Tibial artery (tissue), 4 donors: ENCODE measurements around the gene RPUSD3.

ENCODE experiments used
- DNase-seq, 2 donors: peaks; one replicate each; pipeline ENCODE4 v3.0.0-alpha.2; 2019
- H3K27ac ChIP-seq, 2 donors: fragments of 200-600 bp; sonication (generic) in 1 of 2; 1 replicate in 1 of 2; 2 replicates in 1 of 2; pipeline ENCODE4 v1.5.1; 2018 to 2019; ENCODE audit warnings: mild to moderate bottlenecking in 1 of 2
- H3K27me3 ChIP-seq, 2 donors: fragments of 200-600 bp; sonication (generic) in 1 of 2; one replicate each; pipeline versions ENCODE4 v1.5.1 to v1.6.0; 2016 to 2019
- H3K36me3 ChIP-seq, 3 donors: fragments of 200-600 bp; sonication (generic) in 2 of 3; one replicate each; pipeline ENCODE4 v1.5.1; 2016 to 2019; ENCODE audit warnings: mild to moderate bottlenecking in 2 of 3
- H3K4me1 ChIP-seq, 4 donors: fragments of 200-600 bp; sonication (generic) in 2 of 4; 1 replicate in 3 of 4; 2 replicates in 1 of 4; pipeline ENCODE4 v1.5.1; 2016 to 2019
- H3K4me3 ChIP-seq, 2 donors: fragments of 200-600 bp; sonication (generic) in 1 of 2; 1 replicate in 1 of 2; 2 replicates in 1 of 2; pipeline ENCODE4 v1.5.1; 2018 to 2019; ENCODE audit warnings: mild to moderate bottlenecking in 2 of 2
- H3K9me3 ChIP-seq, 3 donors: fragments of 200-600 bp; sonication (generic) in 1 of 3; one replicate each; pipeline ENCODE4 v1.5.1; 2016 to 2019
- intact Hi-C: fragments of 100-400 bp; cut with DNase I; formaldehyde crosslinking; loops from one replicate; pipeline ENCODE4 v1.15.0; 2023; ENCODE audit warnings: low total_unique reads
- TF ChIP-seq, protein P1 (sequence below), 2 experiments: fragments of 200-600 bp in 1 of 2; fragments of 450-650 bp in 1 of 2; IDR thresholded peaks; one replicate each; pipeline ENCODE4 v1.5.1; 2017 to 2019; ENCODE audit warnings: antibody characterized with exemption in 2 of 2, mild to moderate bottlenecking in 1 of 2, moderate library complexity in 1 of 2

RPUSD3 gene

DNA sequence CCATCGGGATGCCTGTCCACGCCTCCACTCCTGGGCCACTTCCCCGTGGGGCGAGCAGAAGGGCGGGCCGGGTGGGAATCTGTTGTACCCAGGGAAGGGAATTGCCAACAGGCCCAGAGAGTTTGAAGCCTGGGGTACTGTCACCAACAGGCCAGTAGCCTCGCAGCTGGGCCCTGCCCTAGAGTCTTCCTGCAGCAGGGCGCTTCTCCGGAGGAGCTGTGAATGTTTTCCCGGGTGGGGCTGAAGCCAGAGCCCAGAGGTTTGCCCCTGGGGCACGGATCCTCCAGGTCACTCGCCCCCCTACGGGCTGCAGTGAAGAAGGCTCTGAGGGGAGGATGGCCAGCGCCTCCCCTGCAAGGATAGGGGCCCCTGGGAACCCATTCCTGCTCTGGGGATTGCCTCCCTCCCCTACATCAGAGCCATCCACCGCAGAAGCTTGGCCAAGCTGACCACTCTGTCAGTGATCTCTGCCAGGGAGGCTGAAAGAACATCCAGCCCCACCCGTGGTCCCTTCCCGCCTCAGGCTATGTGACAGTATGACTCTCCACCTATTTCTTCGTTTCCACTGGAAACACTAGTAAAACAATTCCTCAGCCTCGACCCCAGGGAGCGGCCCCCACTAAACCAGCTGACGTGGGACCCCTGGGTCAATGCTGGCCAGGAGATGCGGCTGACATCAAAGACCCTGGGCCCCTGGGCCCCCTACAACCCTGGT, 19.4 kb upstream of the RPUSD3 start:
- intact Hi-C loops, result loop anchor here (5.0 kb wide), 1 partner anchor 54 kb away; the partner anchor contains the start of gene IL17RC
- Histone ChIP-seq H3K9me3 (no peaks in the 10 kb centered on the region), H3K27ac (peak overlapping the region; percentile 78 to 79), H3K27me3 (no peaks in the 10 kb centered on the region), H3K4me3 (peak overlapping the region; percentile 29 to 35), H3K4me1 (peaks cover 0 to 50% (median 28%) of the 10 kb centered on the region in 4 donors), H3K36me3 (no peaks in the 10 kb centered on the region)
- TF ChIP-seq, protein P1, sequence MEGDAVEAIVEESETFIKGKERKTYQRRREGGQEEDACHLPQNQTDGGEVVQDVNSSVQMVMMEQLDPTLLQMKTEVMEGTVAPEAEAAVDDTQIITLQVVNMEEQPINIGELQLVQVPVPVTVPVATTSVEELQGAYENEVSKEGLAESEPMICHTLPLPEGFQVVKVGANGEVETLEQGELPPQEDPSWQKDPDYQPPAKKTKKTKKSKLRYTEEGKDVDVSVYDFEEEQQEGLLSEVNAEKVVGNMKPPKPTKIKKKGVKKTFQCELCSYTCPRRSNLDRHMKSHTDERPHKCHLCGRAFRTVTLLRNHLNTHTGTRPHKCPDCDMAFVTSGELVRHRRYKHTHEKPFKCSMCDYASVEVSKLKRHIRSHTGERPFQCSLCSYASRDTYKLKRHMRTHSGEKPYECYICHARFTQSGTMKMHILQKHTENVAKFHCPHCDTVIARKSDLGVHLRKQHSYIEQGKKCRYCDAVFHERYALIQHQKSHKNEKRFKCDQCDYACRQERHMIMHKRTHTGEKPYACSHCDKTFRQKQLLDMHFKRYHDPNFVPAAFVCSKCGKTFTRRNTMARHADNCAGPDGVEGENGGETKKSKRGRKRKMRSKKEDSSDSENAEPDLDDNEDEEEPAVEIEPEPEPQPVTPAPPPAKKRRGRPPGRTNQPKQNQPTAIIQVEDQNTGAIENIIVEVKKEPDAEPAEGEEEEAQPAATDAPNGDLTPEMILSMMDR (IDR thresholded peaks at IDR 0.05), result no peak
- no peak for DNase-seq

DNA sequence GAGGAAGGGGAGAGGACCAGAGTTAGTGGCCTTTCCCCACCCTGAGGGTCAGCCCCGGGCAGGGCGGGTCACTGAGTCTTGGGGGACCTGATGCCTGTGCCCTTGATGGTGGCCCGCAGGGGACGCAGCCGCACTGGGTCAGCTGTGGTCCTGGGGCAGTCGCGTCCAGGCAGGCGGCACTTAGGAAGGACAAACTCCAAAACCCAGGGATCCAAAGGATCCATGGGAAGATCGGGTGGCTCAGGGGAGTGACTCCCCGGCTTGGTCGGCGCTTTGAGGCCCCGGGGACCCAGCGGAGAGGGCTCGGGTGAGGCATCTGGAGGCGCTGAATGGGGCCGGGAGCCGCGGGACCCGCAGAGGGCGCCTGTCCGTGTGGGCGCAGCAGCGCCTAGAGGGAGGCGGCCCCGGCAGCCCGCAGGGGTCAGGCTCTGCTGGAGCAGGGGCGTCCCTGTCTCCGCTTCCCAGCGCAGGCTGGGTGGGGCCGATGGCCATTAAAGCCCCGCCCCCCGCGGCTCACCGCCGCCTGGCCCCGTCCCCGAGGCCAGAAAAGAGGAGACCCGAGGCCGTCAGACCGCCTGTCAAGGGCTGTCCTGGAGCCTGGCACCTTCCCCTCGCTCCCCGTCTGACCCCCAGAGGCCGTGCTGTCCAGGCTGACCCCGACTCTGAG, 18.7 kb upstream of the RPUSD3 start:
- intact Hi-C loops, result loop anchor here (5.0 kb wide), 1 partner anchor 55 kb away; the partner anchor contains the start of gene IL17RC
- peak in 1 of 2 donors; percentile 39 for DNase-seq

DNA sequence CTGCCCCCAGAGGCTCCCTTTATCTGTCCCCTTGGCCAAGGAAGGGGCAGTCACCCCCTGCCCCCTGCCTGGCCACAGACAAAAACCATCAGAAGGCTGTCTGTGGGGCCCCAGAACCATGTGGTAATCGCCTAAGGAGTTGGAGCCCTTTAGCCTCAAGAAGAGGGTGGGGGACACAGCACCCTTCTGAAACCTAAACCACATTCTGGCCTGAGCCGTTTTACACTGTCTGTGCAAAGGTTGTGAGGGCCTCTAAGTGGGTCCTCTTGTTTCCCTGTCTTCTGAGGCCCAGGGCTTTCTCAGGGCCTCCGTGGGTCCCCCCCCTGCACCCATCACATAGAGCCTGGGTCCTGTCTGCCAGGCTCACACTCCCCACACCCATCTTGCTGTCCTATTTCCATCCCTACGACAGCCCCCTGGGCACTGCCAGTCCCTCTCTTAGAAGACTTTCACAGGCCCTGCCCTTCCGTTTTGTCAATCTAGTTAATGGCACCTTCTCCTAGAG, 17.9 kb upstream of the RPUSD3 start:
- no peaks in the 10 kb centered on the region for H3K27me3 ChIP-seq
- no peaks in the 10 kb centered on the region for H3K9me3 ChIP-seq
- H3K4me1 ChIP-seq, result peaks cover 0 to 45% (median 28%) of the 10 kb centered on the region in 4 donors
- DNase-seq, result no peak
- H3K4me3 ChIP-seq, result no peak overlapping the region
- TF ChIP-seq, protein P1 (IDR thresholded peaks at IDR 0.05), result no peak
- no peaks in the 10 kb centered on the region for H3K36me3 ChIP-seq
- intact Hi-C loops, result loop anchor here (5.0 kb wide), 1 partner anchor 56 kb away; the partner anchor contains the start of gene IL17RC
- H3K27ac ChIP-seq, result peak overlapping the region in 1 of 2 donors; percentile 79

More for the DNA sequence above, 18.7 kb upstream of the RPUSD3 start:
- no peaks in the 10 kb centered on the region for H3K27me3 ChIP-seq
- no peaks in the 10 kb centered on the region for H3K9me3 ChIP-seq
- peak overlapping the region; percentile 29 to 35 for H3K4me3 ChIP-seq
- H3K27ac ChIP-seq, result peak overlapping the region; percentile 78 to 79
- no peaks in the 10 kb centered on the region for H3K36me3 ChIP-seq
- H3K4me1 ChIP-seq, result peaks cover 0 to 50% (median 28%) of the 10 kb centered on the region in 4 donors
- TF ChIP-seq, protein P1 (IDR thresholded peaks at IDR 0.05), result peak; percentile 18 to 27

DNA sequence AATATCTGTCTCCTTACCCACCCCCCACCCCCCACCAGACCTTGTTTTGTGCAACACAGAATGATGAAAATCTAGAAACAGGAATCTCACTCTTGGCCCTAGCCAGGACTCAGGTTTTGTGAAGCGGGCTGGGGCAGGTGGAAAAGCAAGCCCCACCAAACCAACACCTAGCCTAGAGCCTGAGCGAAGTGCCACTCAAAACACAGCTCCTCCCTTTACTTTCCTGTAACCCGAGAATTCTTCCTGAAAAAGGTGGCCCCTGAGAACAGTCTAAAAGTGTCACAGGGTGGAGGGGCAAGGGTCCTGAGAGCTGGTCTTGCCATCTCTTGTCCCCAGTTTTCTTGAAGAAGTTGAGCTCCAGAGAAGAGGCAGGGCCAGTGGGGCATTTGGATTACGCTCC, 17.4 kb upstream of the RPUSD3 start:
- H3K4me3 ChIP-seq, result no peak overlapping the region
- DNase-seq, result no peak
- peaks cover 0 to 40% (median 27%) of the 10 kb centered on the region in 4 donors for H3K4me1 ChIP-seq
- no peak overlapping the region for H3K27ac ChIP-seq
- TF ChIP-seq, protein P1 (IDR thresholded peaks at IDR 0.05), result no peak
- intact Hi-C loops, result loop anchor here (5.0 kb wide), 1 partner anchor 56 kb away; the partner anchor contains the start of gene IL17RC
- no peaks in the 10 kb centered on the region for H3K9me3 ChIP-seq
- H3K36me3 ChIP-seq, result no peaks in the 10 kb centered on the region
- no peaks in the 10 kb centered on the region for H3K27me3 ChIP-seq

DNA sequence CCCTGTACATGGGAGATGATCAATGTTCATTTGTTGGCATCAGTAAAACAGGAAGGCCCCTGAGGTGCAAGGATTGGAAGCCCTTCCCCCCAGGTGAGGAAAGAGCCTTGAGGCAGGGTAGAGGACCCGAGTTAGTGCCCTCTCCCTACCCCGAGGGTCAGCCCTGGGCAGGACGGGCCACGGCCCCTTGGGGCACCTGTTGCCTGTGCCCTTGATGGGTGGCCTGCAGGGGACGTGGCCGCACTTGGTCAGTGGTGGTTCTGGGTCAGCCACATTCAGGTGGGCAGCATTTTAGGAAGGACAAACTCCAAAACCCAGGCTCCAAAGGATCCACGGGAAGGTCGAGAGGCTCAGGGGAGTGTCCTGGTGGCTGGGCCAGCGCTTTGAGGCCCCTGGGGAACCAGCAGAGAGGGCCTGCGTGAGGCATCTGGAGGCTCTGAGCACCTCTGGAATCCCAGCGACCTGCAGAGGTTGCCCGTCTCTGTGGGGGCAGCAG, 15.8 kb upstream of the RPUSD3 start:
- intact Hi-C loops, result loop anchor here (5.0 kb wide), 1 partner anchor 58 kb away; the partner anchor contains the start of gene IL17RC
- no peaks in the 10 kb centered on the region for H3K27me3 ChIP-seq
- H3K4me3 ChIP-seq, result no peak overlapping the region
- no peak overlapping the region for H3K27ac ChIP-seq
- H3K9me3 ChIP-seq, result no peaks in the 10 kb centered on the region
- H3K36me3 ChIP-seq, result no peaks in the 10 kb centered on the region
- H3K4me1 ChIP-seq, result peaks cover 0 to 24% (median 14%) of the 10 kb centered on the region in 4 donors
- TF ChIP-seq, protein P1 (IDR thresholded peaks at IDR 0.05), result no peak
- DNase-seq, result no peak
